Spleen (tissue), 11 donors: ENCODE measurements around the gene ZDHHC17. TPM values are rescaled to one million over a fixed set of nuclear protein-coding genes. Genes with fewer than 3 reads are reported as not detected.
"Not testable (repeated sequence)": the region's sequence is repeated elsewhere in the genome, so short reads cannot be mapped to it uniquely, and the experiment has no call there.

Experiments used
- DNase-seq: peaks from one replicate; pipeline ENCODE4 v3.0.0-alpha.2; 2020
- H3K27ac ChIP-seq, 8 donors: fragments of 200-600 bp; sonication (generic) in 7 of 8; 1 replicate in 4 of 8; 2 replicates in 4 of 8; pipeline versions ENCODE4 v1.5.0 to v1.8.0; 2016 to 2021; ENCODE audit warnings: inconsistent platforms in 4 of 8, mild to moderate bottlenecking in 4 of 8, moderate library complexity in 1 of 8
- H3K27me3 ChIP-seq, 7 donors: fragments of 200-600 bp; sonication (generic) in 6 of 7; replicated peaks in 1 of 7; 1 replicate in 4 of 7; 2 replicates in 3 of 7; pipeline versions ENCODE4 v1.5.0 to v1.8.0; 2016 to 2021; ENCODE audit warnings: inconsistent platforms in 3 of 7, mild to moderate bottlenecking in 1 of 7
- H3K36me3 ChIP-seq, 6 donors: fragments of 200-600 bp; sonication (generic) in 5 of 6; 1 replicate in 4 of 6; 2 replicates in 2 of 6; pipeline versions ENCODE4 v1.5.0 to v1.8.0; 2016 to 2021; ENCODE audit warnings: inconsistent platforms in 2 of 6
- H3K4me1 ChIP-seq, 6 donors: fragments of 200-600 bp; sonication (generic) in 5 of 6; 1 replicate in 3 of 6; 2 replicates in 3 of 6; pipeline versions ENCODE4 v1.5.0 to v1.8.0; 2016 to 2021; ENCODE audit warnings: inconsistent platforms in 3 of 6
- H3K4me3 ChIP-seq, 8 donors: fragments of 200-600 bp; sonication (generic) in 7 of 8; 1 replicate in 4 of 8; 2 replicates in 4 of 8; pipeline versions ENCODE4 v1.5.0 to v1.8.0; 2016 to 2021; ENCODE audit warnings: inconsistent platforms in 4 of 8, mild to moderate bottlenecking in 4 of 8, moderate library complexity in 2 of 8
- H3K9me3 ChIP-seq, 8 donors: fragments of 200-600 bp; sonication (generic) in 7 of 8; 1 replicate in 4 of 8; 2 replicates in 4 of 8; pipeline versions ENCODE4 v1.5.0 to v1.8.0; 2016 to 2021; ENCODE audit warnings: inconsistent platforms in 4 of 8
- CTCF ChIP-seq, 11 experiments: fragments of 200-600 bp in 7 of 11; fragments of 450-650 bp in 4 of 11; sonication (generic) in 4 of 11; IDR thresholded peaks in 8 of 11; conservative IDR thresholded peaks in 3 of 11; 1 replicate in 7 of 11; 2 replicates in 4 of 11; pipeline versions ENCODE4 v1.4.0 to v1.8.0; 2016 to 2021; ENCODE audit warnings: antibody characterized with exemption in 11 of 11, inconsistent platforms in 4 of 11, mild to moderate bottlenecking in 1 of 11
- POLR2A ChIP-seq, 3 donors: fragments of 450-650 bp; IDR thresholded peaks; one replicate each; pipeline ENCODE4 v1.5.1; 2017; ENCODE audit warnings: antibody characterized with exemption in 3 of 3, mild to moderate bottlenecking in 1 of 3
- POLR2AphosphoS5 ChIP-seq, 3 donors: sonication (generic); formaldehyde crosslinking; IDR thresholded peaks; one replicate each; pipeline ENCODE4 v1.5.1; 2017; ENCODE audit warnings: antibody characterized with exemption in 3 of 3
- WGBS, 5 donors: extraction: QIAGEN DNeasy Blood & Tissue Kit in 3 of 5; methylation state at CpG; one replicate each; pipeline versions ENCODE4 v1.1.5 to v1.1.7; 2013 to 2018; 5-methylcytosine and 5-hydroxymethylcytosine counted together
- intact Hi-C: fragments of 100-400 bp; cut with DNase I; formaldehyde crosslinking; loops from one replicate; pipeline ENCODE4 v1.15.0; 2023; ENCODE audit warnings: low total_unique reads
- polyA plus RNA-seq, 3 donors: library from polyadenylated mRNA; stranded (reverse); fragments of 200-250 nt; gene quantifications; one replicate each; pipeline ENCODE4 v1.2.1, GENCODE V29; 2013
- total RNA-seq, 7 donors: library from RNA; depleted of rRNA in 3 of 7; stranded (reverse); fragments of >200 nt in 3 of 7; fragmentation: NEBNext Ultra II Directional in 4 of 7; extraction: Animal tissue kit (Norgen Biotek cat#: 25700) in 4 of 7; gene quantifications; one replicate each; pipeline versions ENCODE4 v1.1.0 to v1.2.1, GENCODE V29; 2016 to 2021
- donor health status: healthy with polysubstance abuse.
- donor health status: DM: no; HTN: no; CAD: no; lungs with moderate emphysema.
- donor health status: DM: no; HTN: no; CAD: no.
- donor health status: Bipolar disorder and iron deficiency.
- donor health status: healthy.
- donor health status: DM: no; HTN: no; CAD: no.
- donor health status: DM: yes; HTN: yes; CAD: no.

The ZDHHC17 gene
- total and polyA plus RNA-seq, 10 donors, result 10.1 to 69.4 (median 45.8) TPM

- WGBS, 5 donors, result 46 to 68% (median 66%) methylated on average over 3 of the region's 3 CpGs
- TF ChIP-seq POLR2A (IDR thresholded peaks at IDR 0.05) (no peak), CTCF (IDR thresholded peaks at IDR 0.05 in 8 of 11, conservative IDR thresholded peaks at IDR 0.05 in 3 of 11) (no peak), POLR2AphosphoS5 (IDR thresholded peaks at IDR 0.05) (no peak)
- peak overlapping the region in 4 of 8 donors; percentile 11 to 46 (median 22) for H3K27ac ChIP-seq
- no peaks in the 10 kb centered on the region for H3K27me3 ChIP-seq
- DNase-seq, result no peak
- peaks cover 0 to 6% (median 0%) of the 10 kb centered on the region in 6 donors for H3K36me3 ChIP-seq
- H3K4me1 ChIP-seq, result peaks cover 8 to 84% (median 56%) of the 10 kb centered on the region in 6 donors
- H3K4me3 ChIP-seq, result no peak overlapping the region
- H3K9me3 ChIP-seq, result no peaks in the 10 kb centered on the region
- intact Hi-C loops, result no loop called here
These were observed 4.7 kb downstream of the ZDHHC17 start for GRCh38 chr12:76768576-76768975.

GRCh38 chr12:76777765-76778216 lies 13.9 kb downstream of the ZDHHC17 start:
- TF ChIP-seq CTCF (IDR thresholded peaks at IDR 0.05 in 8 of 11, conservative IDR thresholded peaks at IDR 0.05 in 3 of 11) (no peak), POLR2A (IDR thresholded peaks at IDR 0.05) (no peak), POLR2AphosphoS5 (IDR thresholded peaks at IDR 0.05) (peak in 1 of 3 donors; percentile 62)
- Histone ChIP-seq H3K27ac (peak overlapping the region in 5 of 8 donors; percentile 7 to 62 (median 53)), H3K27me3 (no peaks in the 10 kb centered on the region), H3K4me1 (peaks cover 0 to 73% (median 37%) of the 10 kb centered on the region in 6 donors), H3K36me3 (peaks cover 0 to 10% (median 0%) of the 10 kb centered on the region in 6 donors), H3K9me3 (peaks cover 0 to 1% (median 0%) of the 10 kb centered on the region in 8 donors), H3K4me3 (peak overlapping the region in 1 of 8 donors; percentile 7)
- DNase-seq, result no peak
- WGBS, 5 donors, result 44 to 53% (median 47%) methylated on average over 5 of the region's 5 CpGs
- intact Hi-C loops, result no loop called here

- Histone ChIP-seq H3K27me3 (no peaks in the 10 kb centered on the region), H3K9me3 (peaks cover 0 to 6% (median 0%) of the 10 kb centered on the region in 8 donors), H3K27ac (peak overlapping the region in 3 of 8 donors; percentile 53 to 62 (median 54)), H3K36me3 (peaks cover 0 to 12% (median 0%) of the 10 kb centered on the region in 6 donors), H3K4me3 (no peak overlapping the region), H3K4me1 (peaks cover 0 to 75% (median 39%) of the 10 kb centered on the region in 6 donors)
- TF ChIP-seq POLR2AphosphoS5 (IDR thresholded peaks at IDR 0.05) (no peak), CTCF (IDR thresholded peaks at IDR 0.05 in 8 of 11, conservative IDR thresholded peaks at IDR 0.05 in 3 of 11) (no peak), POLR2A (IDR thresholded peaks at IDR 0.05) (no peak)
- no peak for DNase-seq
- 68 to 98% (median 95%) methylated on average over 5 of the region's 5 CpGs for WGBS, 5 donors
- intact Hi-C loops, result no loop called here
These were observed 14.4 kb downstream of the ZDHHC17 start for GRCh38 chr12:76778364-76778763.

GRCh38 chr12:76779310-76779709 lies 15.4 kb downstream of the ZDHHC17 start:
- Histone ChIP-seq H3K4me1 (peaks cover 0 to 78% (median 39%) of the 10 kb centered on the region in 6 donors), H3K36me3 (peaks cover 0 to 12% (median 0%) of the 10 kb centered on the region in 6 donors)
- H3K27me3 ChIP-seq, H3K9me3 ChIP-seq, DNase-seq, intact Hi-C loops, H3K4me3 ChIP-seq, H3K27ac ChIP-seq: not testable (repeated sequence)
- WGBS, 5 donors, result 91 to 93% (median 92%) methylated on average over 5 of the region's 5 CpGs
